H1 (cell line): ENCODE measurements around the gene NABP1.

Source experiments
- EP300 ChIP-seq, 2 experiments: IDR thresholded peaks; 1 replicate in 1 of 2; 2 replicates in 1 of 2; pipeline ENCODE4 v1.6.1; 2011 to 2012; ENCODE audit warnings: low read depth in 2 of 2, low read length in 2 of 2, mild to moderate bottlenecking in 2 of 2, borderline replicate concordance in 1 of 2, inconsistent platforms in 1 of 2, moderate library complexity in 1 of 2
- GABPA ChIP-seq: IDR thresholded peaks from 2 replicates; pipeline ENCODE4 v1.6.1; 2011; ENCODE audit warnings: mild to moderate bottlenecking, low read length, moderate library complexity, borderline replicate concordance; ENCODE audit not compliant: insufficient read depth
- JUN ChIP-seq: IDR thresholded peaks from 2 replicates; pipeline ENCODE4 v1.6.1; 2011; ENCODE audit warnings: low read depth, mild to moderate bottlenecking, improper control_type of control experiment, low read length
- TAF1 ChIP-seq: IDR thresholded peaks from 2 replicates; pipeline ENCODE4 v1.6.1; 2011; ENCODE audit warnings: mild to moderate bottlenecking, low read depth, low read length
- TCF12 ChIP-seq: IDR thresholded peaks from 2 replicates; pipeline ENCODE4 v1.6.1; 2011; ENCODE audit warnings: low read depth, mild to moderate bottlenecking, low read length
- TF ChIP-seq, protein P1 (sequence below), 3 experiments: IDR thresholded peaks; 1 replicate in 2 of 3; 2 replicates in 1 of 3; pipeline versions ENCODE4 v1.5.1 to v1.6.1; 2011; ENCODE audit warnings: low read length in 3 of 3, mild to moderate bottlenecking in 3 of 3, inconsistent platforms in 2 of 3, low read depth in 1 of 3, moderate library complexity in 1 of 3; ENCODE audit not compliant: insufficient read depth in 1 of 3; ENCODE audit errors: control extremely low read depth in 1 of 3
- TF ChIP-seq, protein P2 (sequence below): IDR thresholded peaks from 2 replicates; pipeline ENCODE4 v1.6.1; 2011; ENCODE audit warnings: low read length, improper control_type of control experiment

DNA sequence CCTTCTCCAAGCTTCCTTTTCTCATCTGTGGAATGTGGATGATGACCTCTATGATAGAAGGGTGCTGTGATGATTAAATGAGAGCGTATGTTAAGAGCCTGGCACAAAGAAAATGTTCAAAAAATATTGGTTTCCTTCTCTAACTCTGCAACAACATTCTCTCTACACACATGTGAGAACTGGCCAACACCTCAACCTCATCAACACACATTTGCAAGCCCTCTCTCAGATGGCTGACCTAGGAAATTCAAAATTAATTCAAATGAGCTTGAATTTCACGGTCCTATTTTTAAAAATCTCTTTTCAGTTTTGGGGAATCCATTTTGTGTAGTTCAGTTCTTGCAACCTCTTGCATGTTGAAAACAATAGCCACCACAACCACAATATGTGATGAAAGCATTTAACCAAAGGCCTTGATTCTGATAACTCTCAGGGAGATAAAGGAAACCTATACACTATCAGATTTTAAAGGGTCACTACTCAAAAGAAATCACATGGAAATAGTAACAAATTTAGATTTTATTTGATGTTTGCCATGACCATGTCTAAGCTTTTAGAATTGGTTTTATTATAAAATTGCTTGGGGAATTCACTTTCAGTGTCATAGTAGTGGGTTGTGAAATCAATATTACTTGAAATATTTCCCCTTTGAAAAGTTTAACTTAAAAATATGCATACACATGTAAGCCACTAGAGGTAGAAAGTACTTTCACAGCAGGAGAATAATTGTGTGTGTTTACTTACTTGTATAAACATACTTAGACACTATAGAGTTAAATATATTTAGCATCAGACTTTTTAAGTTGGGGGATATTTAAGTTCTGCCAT lies 16.6 kb upstream of the NABP1 start:
- TF ChIP-seq GABPA (no peak), TAF1 (no peak), EP300 (IDR thresholded peaks at IDR 0.05; ENCODE audit: borderline replicate concordance in 1 of 2, low read depth in 2 of 2, low read length in 2 of 2) (no peak), TCF12 (no peak), JUN (no peak)
- TF ChIP-seq, protein P1, sequence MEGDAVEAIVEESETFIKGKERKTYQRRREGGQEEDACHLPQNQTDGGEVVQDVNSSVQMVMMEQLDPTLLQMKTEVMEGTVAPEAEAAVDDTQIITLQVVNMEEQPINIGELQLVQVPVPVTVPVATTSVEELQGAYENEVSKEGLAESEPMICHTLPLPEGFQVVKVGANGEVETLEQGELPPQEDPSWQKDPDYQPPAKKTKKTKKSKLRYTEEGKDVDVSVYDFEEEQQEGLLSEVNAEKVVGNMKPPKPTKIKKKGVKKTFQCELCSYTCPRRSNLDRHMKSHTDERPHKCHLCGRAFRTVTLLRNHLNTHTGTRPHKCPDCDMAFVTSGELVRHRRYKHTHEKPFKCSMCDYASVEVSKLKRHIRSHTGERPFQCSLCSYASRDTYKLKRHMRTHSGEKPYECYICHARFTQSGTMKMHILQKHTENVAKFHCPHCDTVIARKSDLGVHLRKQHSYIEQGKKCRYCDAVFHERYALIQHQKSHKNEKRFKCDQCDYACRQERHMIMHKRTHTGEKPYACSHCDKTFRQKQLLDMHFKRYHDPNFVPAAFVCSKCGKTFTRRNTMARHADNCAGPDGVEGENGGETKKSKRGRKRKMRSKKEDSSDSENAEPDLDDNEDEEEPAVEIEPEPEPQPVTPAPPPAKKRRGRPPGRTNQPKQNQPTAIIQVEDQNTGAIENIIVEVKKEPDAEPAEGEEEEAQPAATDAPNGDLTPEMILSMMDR (IDR thresholded peaks at IDR 0.05; ENCODE audit: control extremely low read depth in 1 of 3, insufficient read depth in 1 of 3, low read depth in 1 of 3, low read length in 3 of 3), result no peak
- TF ChIP-seq, protein P2, sequence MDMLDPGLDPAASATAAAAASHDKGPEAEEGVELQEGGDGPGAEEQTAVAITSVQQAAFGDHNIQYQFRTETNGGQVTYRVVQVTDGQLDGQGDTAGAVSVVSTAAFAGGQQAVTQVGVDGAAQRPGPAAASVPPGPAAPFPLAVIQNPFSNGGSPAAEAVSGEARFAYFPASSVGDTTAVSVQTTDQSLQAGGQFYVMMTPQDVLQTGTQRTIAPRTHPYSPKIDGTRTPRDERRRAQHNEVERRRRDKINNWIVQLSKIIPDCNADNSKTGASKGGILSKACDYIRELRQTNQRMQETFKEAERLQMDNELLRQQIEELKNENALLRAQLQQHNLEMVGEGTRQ, result no peak
